Renal cortex interstitium (tissue), 11 donors: ENCODE data around the gene GRSF1. TPM values are rescaled to one million over a fixed set of nuclear protein-coding genes. Genes with fewer than 3 reads are reported as not detected.
"Not testable (repeated sequence)": the region's sequence is repeated elsewhere in the genome, so short reads cannot be mapped to it uniquely, and the experiment has no call there.

ENCODE experiments used
- DNase-seq, 11 donors: peaks; one replicate each; pipeline ENCODE4 v3.0.0-alpha.2; 2013; ENCODE audit warnings: low read depth in 9 of 11, low spot score in 4 of 11; ENCODE audit errors: extremely low read depth in 1 of 11
- polyA plus RNA-seq, 3 donors: library from polyadenylated mRNA; unstranded; fragments of 120-200 nt; gene quantifications; one replicate each; pipeline ENCODE4 v1.2.1, GENCODE V29; 2013; ENCODE audit not compliant: insufficient read length in 3 of 3

GRSF1 gene
- polyA plus RNA-seq, 3 donors = 119 to 146 (median 128) TPM

GRCh38 chr4:70783096-70783495 is 56.6 kb downstream of the GRSF1 start:
- no peak for DNase-seq

DNA sequence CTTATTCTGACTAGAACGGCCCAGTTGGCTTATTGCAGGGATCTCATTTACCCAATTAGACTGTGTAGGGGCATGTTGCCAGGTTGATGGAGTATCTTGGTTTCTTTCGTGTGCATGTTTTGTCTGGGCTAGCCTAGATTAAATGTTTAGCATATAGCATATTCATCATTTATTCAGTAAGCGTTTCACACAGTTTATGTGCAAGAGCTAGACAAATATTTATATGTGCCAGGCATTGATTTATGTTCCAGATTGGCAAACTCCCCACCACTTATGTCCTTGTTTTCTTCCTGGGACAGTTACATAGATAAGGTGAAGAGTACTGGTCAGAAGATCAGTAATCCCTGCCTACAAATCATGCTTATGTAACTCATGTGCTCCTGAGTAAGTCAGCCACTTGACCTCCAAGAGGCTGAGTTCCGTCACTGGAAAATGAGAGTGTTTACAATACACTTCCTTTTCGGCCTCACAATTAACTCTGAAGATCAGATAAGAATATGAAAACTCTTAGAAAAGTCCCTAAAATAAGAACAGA is 60.7 kb downstream of the GRSF1 start:
- peak in 5 of 11 donors; percentile 8 to 28 (median 23) for DNase-seq

DNA sequence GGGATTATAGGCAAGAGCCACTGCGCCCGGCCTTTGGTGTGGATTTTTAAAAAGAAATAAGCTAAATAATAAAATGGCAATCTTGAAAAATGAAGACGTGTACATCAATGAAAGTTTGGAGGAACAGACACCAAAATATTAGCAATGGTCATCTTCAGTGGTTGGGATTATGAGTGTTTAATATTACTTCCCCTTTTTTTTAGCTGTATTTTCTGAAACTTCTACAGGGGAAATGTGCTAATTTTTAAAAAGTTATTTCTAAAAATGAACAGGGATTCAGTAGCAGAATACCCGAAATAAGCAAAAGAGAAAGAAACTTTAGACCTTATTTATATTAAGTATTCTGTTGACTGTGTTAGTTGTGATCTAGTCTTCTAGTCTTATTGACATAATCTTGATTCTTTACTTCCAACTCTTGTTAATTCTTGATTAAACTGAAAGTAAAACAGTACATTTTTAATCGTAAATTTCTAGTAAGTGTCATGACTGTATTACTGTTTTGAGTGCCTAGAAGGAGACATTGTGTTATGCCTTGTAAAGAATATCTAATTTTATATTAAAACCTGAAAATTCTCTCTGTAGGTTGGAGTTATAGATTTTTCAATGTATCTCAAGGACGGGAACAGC is 66.6 kb downstream of the GRSF1 start:
- no peak for DNase-seq

DNA sequence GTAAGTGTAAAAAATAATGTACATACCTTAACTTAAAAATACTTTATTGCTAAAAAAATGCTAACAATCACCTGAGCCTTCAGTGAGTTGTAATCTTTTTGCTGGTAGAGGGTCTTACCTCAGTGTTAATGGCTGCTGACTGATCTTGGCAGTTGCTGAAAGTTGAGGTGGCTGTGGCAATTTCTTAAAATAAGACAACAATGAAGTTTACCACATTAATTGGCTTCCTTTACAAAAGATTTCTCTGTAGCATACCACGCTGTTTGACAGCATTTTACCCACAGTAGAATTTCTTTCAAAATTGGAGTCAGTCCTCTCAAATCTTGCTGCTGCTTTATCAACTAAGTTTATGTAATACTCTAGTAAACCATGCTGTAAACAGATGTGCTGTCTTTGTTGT is 70.3 kb downstream of the GRSF1 start:
- not testable (repeated sequence) for DNase-seq

DNA sequence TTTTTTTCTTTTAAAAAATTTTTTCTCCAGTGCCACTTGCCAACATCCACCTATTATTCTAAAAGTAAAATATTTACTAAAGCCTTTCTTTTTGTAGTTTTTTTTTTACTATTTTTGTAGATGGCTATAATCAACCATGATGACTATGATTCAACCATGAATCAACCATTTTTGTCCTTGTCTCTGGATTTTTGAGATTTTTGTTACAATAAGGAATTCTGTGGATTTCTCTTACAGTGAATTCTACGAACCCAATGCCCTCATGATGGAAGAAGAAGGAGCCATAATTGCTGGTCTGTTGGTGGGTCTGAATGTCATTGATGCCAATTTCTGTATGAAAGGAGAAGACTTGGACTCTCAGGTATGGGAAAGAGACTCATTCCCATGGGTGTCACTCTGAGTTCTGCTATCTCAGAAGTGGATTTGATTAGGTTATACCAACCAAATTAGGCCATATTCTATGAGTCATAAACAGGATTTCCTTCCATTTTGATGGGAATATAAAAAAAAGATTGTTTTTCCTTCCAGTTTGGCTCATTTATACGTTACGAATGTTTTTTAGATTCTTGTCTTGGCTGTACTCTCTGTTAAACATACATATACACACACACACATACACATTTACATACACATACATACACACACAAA is 71.3 kb downstream of the GRSF1 start:
- DNase-seq = no peak

Other genes starting within 250 kb of the GRSF1 start
- gene AMBN, start 247.6 kb downstream of the GRSF1 start, polyA plus RNA-seq = 1 to 10 TPM; 1.4 to 1.7 (median 1.6) TPM
- 1 to 10 TPM; 4.0 to 7.2 (median 6.8) TPM for gene ENAM, start 211.1 kb downstream of the GRSF1 start, polyA plus RNA-seq
- gene JCHAIN, start 173.4 kb downstream of the GRSF1 start, polyA plus RNA-seq = 1 to 10 TPM in 1 of 3 donors, under 1 TPM in 2; 0.44 to 1.2 (median 0.88) TPM
- gene UTP3, start 151.4 kb downstream of the GRSF1 start, polyA plus RNA-seq = 10 to 100 TPM; 41.4 to 56.0 (median 49.5) TPM
- 100 to 1,000 TPM; 102 to 205 (median 113) TPM for gene RUFY3, start 117.9 kb downstream of the GRSF1 start, polyA plus RNA-seq
- gene MOB1B, start 62.5 kb upstream of the GRSF1 start, polyA plus RNA-seq = 10 to 100 TPM; 35.2 to 73.4 (median 48.4) TPM
- gene DCK, start 153.8 kb upstream of the GRSF1 start, polyA plus RNA-seq = 10 to 100 TPM; 29.1 to 41.3 (median 34.6) TPM